H54 (cell line): ENCODE results near the gene PREPL.

ENCODE experiments used
- DNase-seq: peaks from one replicate; pipeline ENCODE4 v3.0.0; 2011; ENCODE audit warnings: low spot score, mixed read lengths; ENCODE audit not compliant: insufficient read length
- FAIRE-seq: peaks from 3 replicates; lab custom pipeline; 2011; peaks lifted over from hg19 to GRCh38; lab: Jason Lieb, UNC
- POLR2A ChIP-seq: IDR thresholded peaks from 2 replicates; pipeline ENCODE4 v1.6.1; 2011; ENCODE audit warnings: low read depth, mild to moderate bottlenecking, low read length

Gene PREPL

DNA sequence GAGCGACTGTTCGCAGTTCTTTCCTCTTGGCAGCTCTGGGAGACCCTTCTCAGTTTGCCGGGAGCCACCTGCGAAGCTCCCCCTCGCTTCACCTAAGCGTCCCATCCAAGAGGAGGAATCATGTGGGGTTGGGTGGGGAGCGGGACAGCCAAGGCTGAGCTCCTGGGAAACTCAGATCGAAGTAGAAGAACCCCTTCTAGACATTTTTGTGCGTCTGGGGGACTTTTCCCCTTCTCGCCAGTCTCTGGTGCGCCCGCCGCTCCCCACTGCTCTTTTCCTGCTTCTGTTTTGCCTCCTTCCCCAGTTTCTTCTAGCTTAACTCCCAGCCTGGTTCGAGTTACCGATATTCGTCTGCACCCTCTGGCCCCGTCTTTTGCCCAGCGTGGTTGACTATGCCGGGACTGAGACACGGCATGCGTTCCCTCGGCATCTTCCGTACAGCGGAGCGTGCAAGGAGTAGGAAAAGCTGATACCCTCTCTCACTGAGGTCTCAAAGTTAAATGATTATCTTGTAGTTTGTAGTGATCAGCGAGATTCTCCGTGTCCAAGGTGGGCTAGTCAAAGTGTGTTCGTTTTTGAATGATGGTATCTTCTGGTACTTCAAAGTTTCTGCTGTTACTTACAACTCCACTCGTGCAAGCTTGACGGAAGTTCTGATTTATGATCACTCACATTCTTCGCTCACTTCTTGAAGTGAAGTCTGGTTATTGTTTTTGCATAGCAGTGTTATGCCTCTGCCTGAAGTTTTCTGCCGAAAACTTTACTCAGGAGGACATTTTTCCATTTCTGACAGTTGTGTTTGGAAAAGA, 1.1 kb upstream of the PREPL start:
- FAIRE-seq (peak; percentile 68), DNase-seq (peak; percentile 15)
- no peak for TF ChIP-seq POLR2A

DNA sequence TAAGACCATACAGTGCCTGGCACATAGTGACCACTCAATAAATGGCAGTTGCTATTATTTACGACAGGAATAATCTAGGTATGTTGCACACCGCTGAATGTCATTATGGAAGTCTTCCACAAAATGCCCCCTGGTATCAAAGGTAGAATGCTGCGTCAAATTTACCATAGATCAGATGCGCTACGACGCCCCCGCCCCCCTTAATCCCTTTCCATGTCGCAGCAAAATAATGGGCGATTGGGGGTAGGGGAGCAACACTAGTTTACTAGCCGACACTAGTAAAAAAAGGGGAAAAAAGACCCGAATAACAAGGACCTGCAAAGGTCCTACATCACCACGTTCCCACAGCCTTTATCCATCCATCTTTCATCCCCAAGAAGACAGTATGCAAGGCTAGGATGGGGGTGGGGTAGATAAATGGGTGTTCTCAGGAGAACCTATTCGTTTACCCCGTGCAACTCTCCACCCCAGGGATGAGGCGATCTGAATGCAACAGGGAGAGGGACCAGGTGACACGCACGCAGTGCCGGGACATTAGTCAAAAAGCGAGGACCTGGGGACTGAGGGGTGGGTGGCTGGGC, 455 bp downstream of the PREPL start:
- FAIRE-seq, result no peak
- DNase-seq, result no peak
- TF ChIP-seq POLR2A, result no peak

DNA sequence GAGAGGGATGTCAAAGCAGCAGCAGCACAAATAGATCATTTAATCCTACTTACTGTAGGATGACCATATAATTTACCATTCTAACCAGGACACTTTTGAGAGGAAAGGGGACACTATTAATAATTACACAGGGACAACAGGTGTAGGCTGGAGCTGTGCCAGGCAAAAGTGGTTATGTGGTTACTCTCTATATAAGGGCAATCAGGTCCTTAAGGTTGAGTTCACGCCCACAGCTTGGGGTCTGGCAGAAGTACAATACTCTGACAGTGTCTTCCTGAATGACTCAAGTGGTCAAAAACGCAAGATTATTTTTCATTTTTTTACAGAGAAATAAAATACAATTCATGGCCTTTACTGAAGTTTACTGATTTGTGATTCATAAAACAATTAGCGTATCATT, 2.8 kb downstream of the PREPL start:
- TF ChIP-seq POLR2A, result no peak
- DNase-seq, result peak; percentile 8
- no peak for FAIRE-seq

- no peak for TF ChIP-seq POLR2A
- DNase-seq, result no peak
- FAIRE-seq, result no peak
Measured at GRCh38 chr2:44354761-44355160, 6.5 kb downstream of the PREPL start.

GRCh38 chr2:44352510-44352909, 8.8 kb downstream of the PREPL start:
- TF ChIP-seq POLR2A, result no peak
- no peak for DNase-seq

GRCh38 chr2:44351676-44352075, 9.6 kb downstream of the PREPL start:
- no peak for TF ChIP-seq POLR2A
- peak; percentile 20 for FAIRE-seq
- no peak for DNase-seq

More at GRCh38 chr2:44352510-44352909, 8.8 kb downstream of the PREPL start:
- FAIRE-seq, result no peak

- FAIRE-seq, result peak; percentile 61
- no peak for TF ChIP-seq POLR2A
- DNase-seq, result no peak
Measured at GRCh38 chr2:44351088-44351487, 10.2 kb downstream of the PREPL start.

DNA sequence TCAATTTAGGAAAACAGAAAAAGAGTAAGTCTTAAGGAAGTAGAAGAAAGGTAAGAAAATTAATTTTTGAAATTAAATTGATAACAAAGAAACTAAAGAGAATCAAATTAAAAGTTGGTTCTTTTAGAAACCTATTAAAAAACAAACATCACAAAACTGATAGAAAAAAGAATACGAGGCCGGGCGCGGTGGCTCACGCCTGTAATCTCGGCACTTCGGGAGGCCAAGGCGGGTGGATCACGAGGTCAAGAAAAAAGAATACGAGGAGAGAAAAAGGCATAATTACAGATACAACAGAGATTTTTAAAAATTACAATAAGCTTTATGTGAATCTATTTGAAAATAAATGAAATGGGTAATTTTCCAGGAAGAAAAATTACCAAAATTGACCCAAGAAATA, 11.8 kb downstream of the PREPL start:
- DNase-seq (no peak), FAIRE-seq (no peak)
- no peak for TF ChIP-seq POLR2A

DNA sequence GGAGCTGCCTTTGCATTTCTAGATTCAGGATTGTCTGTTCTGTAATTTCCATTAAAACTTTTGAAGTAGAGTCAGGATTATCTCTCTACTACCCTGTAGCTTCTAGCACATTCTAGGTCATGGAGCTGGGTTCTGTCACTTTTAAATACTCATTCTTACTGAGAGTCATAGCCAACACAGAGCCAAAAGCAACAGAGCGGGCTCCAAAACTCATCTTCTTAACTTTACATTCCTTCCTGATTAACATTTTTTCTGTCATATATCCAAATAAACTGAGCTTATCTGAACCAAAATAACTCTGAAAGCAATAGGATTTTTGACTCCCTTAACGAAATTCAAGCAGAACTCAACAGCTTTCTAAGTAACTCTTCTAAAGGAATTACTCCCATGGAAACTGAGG, 12.9 kb downstream of the PREPL start:
- DNase-seq (no peak), FAIRE-seq (no peak)
- TF ChIP-seq POLR2A, result no peak

DNA sequence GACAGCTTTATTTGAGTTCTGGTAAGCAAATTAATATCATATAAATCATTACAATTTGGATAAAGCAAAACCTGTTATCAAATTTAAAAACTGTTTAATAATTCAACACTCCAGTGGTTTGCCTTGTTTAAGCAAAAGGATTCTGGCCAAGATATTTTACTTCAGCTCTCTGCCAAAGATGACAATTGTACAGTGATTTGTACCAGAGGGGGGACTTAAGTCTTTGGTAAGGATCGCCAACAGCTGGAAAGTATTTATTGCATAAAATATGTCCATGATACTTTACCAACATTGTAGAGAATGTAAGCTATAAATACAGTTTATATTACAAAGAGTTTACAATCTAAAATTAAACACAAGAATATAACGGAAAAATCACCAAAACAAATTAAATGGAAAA, 13.8 kb downstream of the PREPL start:
- FAIRE-seq, result no peak
- no peak for TF ChIP-seq POLR2A
- DNase-seq, result no peak

DNA sequence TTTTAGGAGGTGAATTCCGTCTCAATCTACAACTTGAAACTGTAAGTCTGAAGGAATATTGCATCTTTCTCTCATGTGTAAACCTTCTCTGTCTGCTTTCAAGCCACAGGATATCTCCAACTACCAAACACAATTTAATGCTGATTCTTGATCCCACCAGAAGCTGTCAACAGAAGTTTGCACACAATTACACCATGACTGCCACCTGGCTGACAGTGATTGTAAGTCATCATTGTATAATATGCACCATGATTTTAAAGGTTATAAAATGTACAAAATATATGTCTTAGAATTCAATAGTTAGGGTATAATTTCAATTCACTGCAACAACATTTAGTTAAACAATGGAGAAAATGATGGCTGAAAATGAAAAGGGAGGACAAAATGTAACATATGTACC, 18.4 kb downstream of the PREPL start:
- TF ChIP-seq POLR2A, result no peak
- peak; percentile 74 for FAIRE-seq
- no peak for DNase-seq

DNA sequence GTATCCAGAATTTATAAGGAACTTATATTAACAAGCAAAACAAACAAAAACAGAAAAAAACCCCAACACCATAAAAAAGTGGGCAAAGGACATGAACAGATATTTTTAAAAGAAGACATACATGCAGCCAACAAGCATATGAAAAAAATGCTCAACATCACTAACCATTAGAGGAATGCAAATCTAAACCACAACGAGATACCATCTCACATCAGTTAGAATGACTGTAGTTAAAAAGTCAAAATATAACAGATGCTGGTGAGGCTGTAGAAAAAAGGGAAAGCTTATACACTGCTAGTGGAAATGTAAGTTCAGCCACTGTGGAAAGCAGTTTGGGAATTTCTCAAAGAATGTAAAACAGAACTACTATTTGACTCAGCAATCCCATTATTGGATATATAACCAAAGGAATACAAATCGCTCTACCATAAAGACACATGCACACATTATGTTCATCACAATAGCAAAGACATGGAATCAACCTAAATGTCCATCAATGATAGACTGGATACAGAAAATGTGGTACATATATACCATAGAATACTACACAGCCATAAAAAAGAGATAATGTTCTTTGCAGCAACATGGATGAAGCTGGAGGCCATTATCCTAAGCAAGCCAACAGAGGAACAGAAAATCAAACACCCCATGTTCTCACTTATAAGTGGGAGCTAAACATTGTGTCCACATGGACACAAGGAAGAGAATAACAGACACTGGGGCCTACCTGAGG, 25.3 kb downstream of the PREPL start:
- DNase-seq, result no peak
- TF ChIP-seq POLR2A, result no peak
- FAIRE-seq, result peak; percentile 30

DNA sequence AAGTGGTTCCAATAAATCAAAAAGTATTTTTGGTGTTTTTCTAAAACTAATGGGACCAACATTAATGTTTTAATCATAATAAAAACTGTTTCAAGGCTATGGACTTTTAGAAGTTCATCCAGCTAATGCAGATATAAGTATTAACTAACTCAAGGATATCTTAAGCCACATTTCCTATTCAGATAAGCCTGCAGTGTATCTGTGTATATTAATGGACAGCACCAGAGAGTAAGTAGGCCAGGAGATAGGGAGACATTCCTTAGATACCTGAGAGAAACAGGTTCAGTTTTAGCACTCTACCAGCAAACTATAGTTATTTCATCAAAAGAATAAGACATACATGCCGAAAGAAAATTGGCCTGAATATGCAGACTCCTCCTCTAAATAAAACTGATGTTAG, 27.3 kb downstream of the PREPL start:
- DNase-seq, result no peak

DNA sequence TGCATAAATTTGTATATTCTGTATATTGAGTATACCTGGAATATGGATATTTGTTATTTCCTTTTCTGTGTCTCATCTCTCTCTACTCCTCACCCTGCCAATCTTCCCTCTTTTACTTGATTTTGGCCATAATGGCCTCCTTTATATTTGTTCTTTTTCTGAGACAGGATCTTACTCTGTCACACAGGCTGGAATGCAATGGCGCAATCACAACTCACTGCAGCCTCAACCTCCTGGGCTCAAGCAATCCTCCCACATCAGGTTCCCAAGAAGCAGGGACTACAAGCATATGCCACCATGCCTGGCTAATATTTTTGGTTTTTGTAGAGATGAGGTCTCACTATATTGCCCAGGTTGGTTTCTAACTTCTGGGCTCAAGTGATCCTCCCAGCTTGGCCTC, 30.5 kb downstream of the PREPL start:
- no peak for TF ChIP-seq POLR2A
- FAIRE-seq (no peak), DNase-seq (no peak)

More for the DNA sequence above, 27.3 kb downstream of the PREPL start:
- no peak for FAIRE-seq
- TF ChIP-seq POLR2A, result no peak
